LNCAP (cell line): ENCODE data around the gene FOXP1.

ENCODE experiments used
- CTCF ChIP-seq: fragments of 450-650 bp; IDR thresholded peaks from 2 replicates; pipeline ENCODE4 v1.5.1; 2017; ENCODE audit warnings: mild to moderate bottlenecking

Gene FOXP1

DNA sequence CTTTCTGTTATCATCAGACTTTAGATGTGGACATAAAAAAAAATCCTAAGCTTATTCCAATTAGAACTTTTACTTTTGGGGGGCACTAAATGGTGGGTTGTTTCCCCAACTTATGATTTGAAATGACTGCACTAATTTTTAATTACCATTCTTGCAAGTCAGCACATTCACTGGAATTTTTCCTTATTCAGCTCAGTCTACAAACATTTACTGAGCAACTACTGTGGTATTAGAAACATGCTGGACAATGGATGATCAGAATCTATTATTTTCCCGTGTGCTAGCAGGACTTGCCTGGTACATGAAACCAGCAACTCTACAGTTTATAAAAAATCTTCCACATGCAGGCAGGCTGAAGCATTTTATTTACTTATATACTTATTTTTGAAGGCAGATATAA lies 273.6 kb downstream of the FOXP1 start:
- no peak for TF ChIP-seq CTCF

DNA sequence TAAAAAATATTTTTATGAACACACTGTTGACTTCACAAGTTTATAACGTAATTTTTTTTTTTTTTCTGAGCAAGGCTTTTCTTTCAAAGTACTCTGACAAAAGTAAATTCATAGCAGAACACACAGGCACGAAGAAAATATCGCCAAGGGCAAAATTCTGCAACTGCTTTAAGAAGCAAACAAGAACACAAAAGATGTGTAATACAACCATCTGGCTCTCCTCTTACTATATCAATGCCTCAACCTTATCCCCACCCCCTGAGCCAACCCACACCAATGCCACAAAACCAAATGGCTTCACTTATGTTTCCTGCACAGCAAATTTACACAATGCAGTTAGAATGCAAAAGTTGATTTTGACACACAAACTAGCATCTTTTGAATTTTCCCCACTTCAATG lies 274.2 kb downstream of the FOXP1 start:
- TF ChIP-seq CTCF, result no peak

- TF ChIP-seq CTCF, result no peak
These were observed 274.7 kb downstream of the FOXP1 start for GRCh38 chr3:71308836-71309235.

DNA sequence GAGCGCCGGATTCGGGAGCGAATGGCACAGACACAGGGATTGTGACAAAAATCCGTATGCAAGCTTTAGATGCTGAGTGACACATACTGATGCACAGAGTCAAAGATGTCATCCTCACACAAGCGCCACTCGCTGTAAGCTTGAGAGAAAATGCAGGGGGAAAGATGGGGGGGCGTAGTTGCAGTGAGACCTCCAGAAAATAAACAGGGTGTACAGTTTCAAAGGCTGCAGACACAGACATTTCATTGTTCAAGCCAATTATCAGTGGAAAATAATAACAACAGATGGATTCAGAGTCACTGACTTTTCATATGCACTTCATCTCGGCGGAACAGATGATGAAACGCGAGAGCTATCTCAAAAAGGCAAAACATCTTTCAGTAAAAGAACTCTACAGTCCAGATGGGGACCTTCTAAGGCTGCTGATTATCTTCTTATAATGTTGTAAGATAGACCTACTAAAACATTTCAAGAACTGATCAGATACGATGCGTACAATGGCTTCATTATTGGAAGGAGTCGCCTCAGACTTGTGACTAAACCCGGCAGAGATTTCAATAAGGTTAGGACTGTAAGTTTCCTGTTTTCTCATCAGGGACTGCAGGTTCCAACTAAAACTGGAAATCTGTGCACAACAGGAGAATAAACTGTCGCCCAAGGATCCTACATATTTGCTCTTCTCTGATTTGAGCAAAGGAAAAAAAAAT lies 275.4 kb downstream of the FOXP1 start:
- TF ChIP-seq CTCF, result no peak

DNA sequence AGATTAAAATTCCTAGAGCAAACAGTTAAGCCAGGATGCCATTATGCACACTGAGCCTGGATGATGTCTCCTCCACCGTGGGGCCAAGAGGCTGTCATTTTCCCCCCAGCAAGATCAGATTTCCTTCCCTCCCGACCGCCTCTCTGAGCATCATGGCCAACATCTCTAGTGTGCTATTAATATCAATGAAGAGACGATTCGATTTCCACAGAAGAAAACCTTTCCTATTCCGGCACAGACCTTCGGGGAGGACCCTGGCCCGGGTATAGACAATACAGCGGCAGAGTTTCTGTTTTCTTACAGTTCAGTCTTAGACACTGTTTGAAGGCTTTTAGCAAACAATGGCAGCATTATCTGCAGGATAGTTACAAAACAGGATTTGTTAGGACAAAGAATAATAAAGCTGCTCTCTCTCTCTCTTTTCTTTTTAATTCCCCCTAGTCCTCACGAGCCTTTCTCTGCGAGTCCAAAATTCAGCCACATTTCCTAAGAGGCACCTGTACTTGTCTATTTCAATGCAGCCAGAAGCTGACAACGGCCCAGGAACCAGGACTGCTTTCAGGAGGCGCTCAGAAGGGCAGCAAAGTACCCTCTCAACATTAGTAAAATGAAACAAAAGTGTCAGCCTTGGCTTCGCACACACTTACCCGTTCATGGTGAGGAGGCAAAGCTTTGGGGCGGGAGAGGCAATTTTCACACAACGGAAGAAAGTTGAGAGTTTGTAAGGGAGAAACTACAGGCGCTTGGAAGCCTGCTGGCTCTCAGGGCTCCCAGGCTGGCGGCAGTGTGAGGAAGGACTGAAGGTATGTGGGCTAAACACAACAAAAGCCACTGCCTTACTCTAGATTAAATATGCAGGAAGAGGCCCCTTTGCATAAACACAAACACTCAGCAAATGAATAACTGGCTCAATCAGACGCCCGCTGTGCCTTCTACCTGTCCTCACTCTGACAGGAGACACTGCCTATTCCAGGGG lies 278.0 kb downstream of the FOXP1 start:
- no peak for TF ChIP-seq CTCF

- no peak for TF ChIP-seq CTCF
These were observed 278.8 kb downstream of the FOXP1 start for GRCh38 chr3:71304684-71305083.

DNA sequence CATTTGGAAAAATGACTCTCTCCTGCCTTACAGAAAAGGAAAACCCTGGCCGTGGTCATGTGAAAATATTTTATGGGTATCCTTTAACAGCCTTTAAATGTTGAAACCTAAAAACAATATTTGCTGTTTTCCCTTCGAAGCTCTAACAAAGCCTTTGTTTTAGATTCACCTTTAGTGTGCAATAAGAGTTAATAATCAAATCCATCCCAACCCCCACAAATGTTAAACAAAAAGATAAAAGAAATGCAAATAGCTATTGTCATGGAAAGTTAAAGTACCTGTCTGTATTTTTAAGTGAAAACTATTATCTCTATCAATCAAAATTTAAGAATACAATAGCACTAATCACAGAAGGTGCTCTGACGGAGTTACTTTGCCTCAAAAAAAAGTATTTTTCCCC lies 279.3 kb downstream of the FOXP1 start:
- no peak for TF ChIP-seq CTCF
